HFFc6 (cell line): Measurements from ENCODE around the gene PLAAT3. TPM values are rescaled to one million over a fixed set of nuclear protein-coding genes. Genes with fewer than 3 reads are reported as not detected.
"Not testable (repeated sequence)": the region's sequence is repeated elsewhere in the genome, so short reads cannot be mapped to it uniquely, and the experiment has no call there.

Experiments
- DNase-seq: peaks from one replicate; pipeline ENCODE4 v3.0.0-alpha.2; 2018
- H3K27ac Mint-ChIP-seq: 2 replicates; pipeline ENCODE4 v1.8.0; 2020; ENCODE audit warnings: mild to moderate bottlenecking, mixed read lengths
- H3K27me3 Mint-ChIP-seq: 2 replicates; pipeline ENCODE4 v1.8.0; 2021; ENCODE audit warnings: mild to moderate bottlenecking, moderate library complexity, mixed read lengths; ENCODE audit not compliant: insufficient read depth
- H3K36me3 Mint-ChIP-seq: 2 replicates; pipeline ENCODE4 v1.8.0; 2021; ENCODE audit warnings: low read depth, mixed read lengths
- H3K4me1 Mint-ChIP-seq: 2 replicates; pipeline ENCODE4 v1.8.0; 2020; ENCODE audit warnings: low read depth, mixed read lengths
- H3K4me3 Mint-ChIP-seq: 2 replicates; pipeline ENCODE4 v1.8.0; 2020; ENCODE audit warnings: mild to moderate bottlenecking, moderate library complexity, mixed read lengths
- H3K9me3 Mint-ChIP-seq: 2 replicates; pipeline ENCODE4 v1.8.0; 2020; ENCODE audit warnings: mild to moderate bottlenecking, mixed read lengths
- total RNA-seq, 6 experiments: library from RNA; stranded (reverse); fragmentation: NEBNext Ultra II Directional; extraction: Animal tissue kit (Norgen Biotek cat#: 25700); gene quantifications; 2 replicates in 1 of 6; 3 replicates in 5 of 6; pipeline ENCODE4 v1.2.3, GENCODE V29; 2021
- TF ChIP-seq, protein P1 (sequence below): fragments of 200-600 bp; sonication (generic); IDR thresholded peaks from 2 replicates; pipeline ENCODE4 v1.5.0; 2021; ENCODE audit warnings: antibody characterized with exemption, mild to moderate bottlenecking

PLAAT3 gene
- total RNA-seq, 6 experiments from 2014 or later: 8.0 to 11.2 (median 8.6) TPM

DNA sequence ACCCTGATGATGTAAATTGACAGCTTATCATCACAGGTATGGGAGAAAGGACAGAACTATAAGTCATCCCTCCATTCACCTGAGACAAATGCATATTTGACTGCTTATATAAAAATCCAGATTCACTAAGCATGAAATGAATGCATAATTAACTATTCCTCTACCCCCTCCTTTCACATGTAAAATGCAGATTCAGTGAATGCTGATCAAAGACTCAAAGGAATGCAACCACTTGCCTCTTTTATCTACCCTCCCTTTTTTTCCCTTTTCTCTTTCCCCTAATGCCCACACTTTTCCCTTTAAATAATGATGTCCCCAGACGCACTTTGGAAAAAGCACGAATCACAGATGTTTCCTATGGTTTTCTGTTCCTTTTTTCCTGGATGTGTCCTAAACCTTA is 82.1 kb downstream of the PLAAT3 start:
- TF ChIP-seq, protein P1, sequence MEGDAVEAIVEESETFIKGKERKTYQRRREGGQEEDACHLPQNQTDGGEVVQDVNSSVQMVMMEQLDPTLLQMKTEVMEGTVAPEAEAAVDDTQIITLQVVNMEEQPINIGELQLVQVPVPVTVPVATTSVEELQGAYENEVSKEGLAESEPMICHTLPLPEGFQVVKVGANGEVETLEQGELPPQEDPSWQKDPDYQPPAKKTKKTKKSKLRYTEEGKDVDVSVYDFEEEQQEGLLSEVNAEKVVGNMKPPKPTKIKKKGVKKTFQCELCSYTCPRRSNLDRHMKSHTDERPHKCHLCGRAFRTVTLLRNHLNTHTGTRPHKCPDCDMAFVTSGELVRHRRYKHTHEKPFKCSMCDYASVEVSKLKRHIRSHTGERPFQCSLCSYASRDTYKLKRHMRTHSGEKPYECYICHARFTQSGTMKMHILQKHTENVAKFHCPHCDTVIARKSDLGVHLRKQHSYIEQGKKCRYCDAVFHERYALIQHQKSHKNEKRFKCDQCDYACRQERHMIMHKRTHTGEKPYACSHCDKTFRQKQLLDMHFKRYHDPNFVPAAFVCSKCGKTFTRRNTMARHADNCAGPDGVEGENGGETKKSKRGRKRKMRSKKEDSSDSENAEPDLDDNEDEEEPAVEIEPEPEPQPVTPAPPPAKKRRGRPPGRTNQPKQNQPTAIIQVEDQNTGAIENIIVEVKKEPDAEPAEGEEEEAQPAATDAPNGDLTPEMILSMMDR: no peak
- Mint-ChIP-seq H3K36me3 (no peaks in the 10 kb centered on the region), H3K4me1 (peaks cover 22% of the 10 kb centered on the region), H3K27ac (no peak overlapping the region), H3K27me3 (peaks cover 21% of the 10 kb centered on the region), H3K9me3 (no peaks in the 10 kb centered on the region), H3K4me3 (no peak overlapping the region)
- no peak for DNase-seq

DNA sequence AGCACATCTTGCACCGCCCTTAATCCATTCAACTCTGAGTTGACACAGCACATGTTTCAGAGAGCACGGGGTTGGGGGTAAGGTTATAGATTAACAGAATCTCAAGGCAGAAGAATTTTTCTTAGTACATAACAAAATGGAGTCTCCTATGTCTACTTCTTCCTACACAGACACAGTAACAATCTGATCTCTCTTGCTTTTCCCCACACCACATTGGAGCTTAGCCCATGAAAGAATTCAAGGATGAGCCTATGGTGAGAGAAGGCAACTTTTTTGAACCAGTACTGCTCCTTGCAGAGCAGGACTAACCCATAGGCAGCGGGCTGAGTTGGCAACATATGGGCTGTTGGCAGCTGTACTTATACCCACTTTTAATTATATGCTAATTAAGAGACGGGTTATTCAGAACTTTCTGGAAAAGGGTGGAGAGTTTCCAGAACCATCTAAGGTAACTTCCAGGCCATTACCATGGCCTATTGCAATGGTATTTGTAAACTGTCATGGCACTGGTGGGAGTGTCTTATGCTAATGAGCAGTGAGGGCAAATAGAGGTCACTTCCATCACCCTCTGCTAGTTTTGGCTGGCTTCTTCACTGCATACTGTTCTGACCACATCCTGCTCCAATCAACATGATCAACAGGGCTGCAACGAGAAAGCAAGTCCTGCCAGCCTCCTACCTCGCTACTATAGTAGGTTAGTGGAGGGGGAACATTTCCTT is 83.0 kb downstream of the PLAAT3 start:
- Mint-ChIP-seq H3K4me1 (peaks cover 15% of the 10 kb centered on the region), H3K27me3 (peaks cover 21% of the 10 kb centered on the region)
- H3K4me3 Mint-ChIP-seq, H3K9me3 Mint-ChIP-seq, H3K27ac Mint-ChIP-seq, H3K36me3 Mint-ChIP-seq: not testable (repeated sequence)
- peak; percentile 55 for DNase-seq

GRCh38 chr11:63530021-63530420 is 84.2 kb downstream of the PLAAT3 start:
- TF ChIP-seq, protein P1: no peak
- DNase-seq: no peak
- Mint-ChIP-seq H3K4me3 (no peak overlapping the region), H3K27me3 (peaks cover 21% of the 10 kb centered on the region), H3K36me3 (no peaks in the 10 kb centered on the region), H3K27ac (no peak overlapping the region), H3K4me1 (peaks cover 15% of the 10 kb centered on the region), H3K9me3 (no peaks in the 10 kb centered on the region)

DNA sequence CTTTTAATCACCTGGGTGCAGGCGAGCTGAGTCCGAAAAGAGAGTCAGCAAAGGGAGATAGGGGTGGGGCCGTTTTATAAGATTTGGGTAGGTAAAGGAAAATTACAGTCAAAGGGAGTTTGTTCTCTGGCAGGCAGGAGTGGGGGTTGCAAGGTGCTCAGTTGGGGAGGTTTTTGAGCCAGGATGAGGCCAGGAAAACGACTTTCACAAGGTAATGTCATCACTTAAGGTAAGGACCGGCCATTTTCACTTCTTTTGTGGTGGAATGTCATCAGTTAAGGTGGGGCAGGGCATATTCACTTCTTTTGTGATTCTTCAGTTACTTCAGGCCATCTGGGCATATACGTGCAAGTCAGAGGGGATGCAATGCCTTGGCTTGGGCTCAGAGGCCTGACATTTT is 84.9 kb downstream of the PLAAT3 start:
- H3K36me3 Mint-ChIP-seq, H3K4me3 Mint-ChIP-seq, H3K27ac Mint-ChIP-seq, H3K9me3 Mint-ChIP-seq, DNase-seq: not testable (repeated sequence)
- H3K4me1 Mint-ChIP-seq: peaks cover 15% of the 10 kb centered on the region
- H3K27me3 Mint-ChIP-seq: peaks cover 21% of the 10 kb centered on the region

GRCh38 chr11:63528729-63529278 is 85.4 kb downstream of the PLAAT3 start:
- not testable (repeated sequence) for H3K27ac Mint-ChIP-seq, H3K9me3 Mint-ChIP-seq, DNase-seq, H3K36me3 Mint-ChIP-seq, H3K4me3 Mint-ChIP-seq
- Mint-ChIP-seq H3K4me1 (peaks cover 15% of the 10 kb centered on the region), H3K27me3 (peaks cover 17% of the 10 kb centered on the region)

DNA sequence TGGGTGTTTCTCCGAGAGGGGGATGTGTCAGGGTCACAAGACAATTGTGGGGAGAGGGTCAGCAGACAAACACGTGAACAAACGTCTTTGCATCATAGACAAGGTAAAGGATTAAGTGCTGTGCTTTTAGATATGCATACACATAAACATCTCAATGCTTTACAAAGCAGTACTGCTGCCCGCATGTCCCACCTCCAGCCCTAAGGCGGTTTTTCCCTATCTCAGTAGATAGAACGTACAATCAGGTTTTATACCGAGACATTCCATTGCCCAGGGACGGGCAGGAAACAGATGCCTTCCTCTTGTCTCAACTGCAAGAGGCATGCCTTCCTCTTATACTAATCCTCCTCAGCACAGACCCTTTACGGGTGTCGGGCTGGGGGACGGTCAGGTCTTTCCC is 86.1 kb downstream of the PLAAT3 start:
- Mint-ChIP-seq H3K4me1 (peaks cover 15% of the 10 kb centered on the region), H3K27me3 (peaks cover 10% of the 10 kb centered on the region)
- not testable (repeated sequence) for H3K9me3 Mint-ChIP-seq, H3K27ac Mint-ChIP-seq, H3K36me3 Mint-ChIP-seq, DNase-seq, H3K4me3 Mint-ChIP-seq

GRCh38 chr11:63527667-63528066 is 86.6 kb downstream of the PLAAT3 start:
- no peaks in the 10 kb centered on the region for H3K36me3 Mint-ChIP-seq
- H3K4me1 Mint-ChIP-seq: peaks cover 15% of the 10 kb centered on the region
- H3K27me3 Mint-ChIP-seq: peaks cover 10% of the 10 kb centered on the region
- peaks cover 7% of the 10 kb centered on the region for H3K9me3 Mint-ChIP-seq
- H3K27ac Mint-ChIP-seq: no peak overlapping the region
- DNase-seq: no peak
- TF ChIP-seq, protein P1: no peak
- no peak overlapping the region for H3K4me3 Mint-ChIP-seq

Other genes with a start within 250 kb of the PLAAT3 start
- not detected for gene SLC22A9, start 244.6 kb downstream of the PLAAT3 start, total RNA-seq
- not detected for gene PLAAT5, start 123.3 kb downstream of the PLAAT3 start, total RNA-seq
- gene LGALS12, start 108.3 kb downstream of the PLAAT3 start, total RNA-seq: not detected
- gene PLAAT4, start 77.6 kb downstream of the PLAAT3 start, total RNA-seq: 1 to 10 TPM in 1 of 6 experiments, under 1 TPM in 4, not detected in 1; 0.43 to 1.9 (median 0.82) TPM
- not detected for gene PLAAT2, start 51.1 kb downstream of the PLAAT3 start, total RNA-seq
- 100 to 1,000 TPM in 5 of 6 experiments, 10 to 100 TPM in 1; 96.9 to 116 (median 109) TPM for gene ATL3, start 56.9 kb upstream of the PLAAT3 start, total RNA-seq
- 100 to 1,000 TPM; 114 to 144 (median 133) TPM for gene RTN3, start 67.1 kb upstream of the PLAAT3 start, total RNA-seq
- 10 to 100 TPM; 18.4 to 21.0 (median 19.5) TPM for gene ZFTA, start 154.3 kb upstream of the PLAAT3 start, total RNA-seq
- gene SPINDOC, start 199.0 kb upstream of the PLAAT3 start, total RNA-seq: 10 to 100 TPM; 24.7 to 31.7 (median 29.5) TPM
- 10 to 100 TPM; 26.4 to 29.9 (median 27.9) TPM for gene MARK2, start 224.7 kb upstream of the PLAAT3 start, total RNA-seq